Activated naive CD8-positive, alpha-beta T cell (primary cell): Measurements from ENCODE around the gene TFE3.
A peak's percentile ranks its signal among the peaks of the same experiment; 100 is the strongest.
"Not testable (repeated sequence)": the region's sequence is repeated elsewhere in the genome, so short reads cannot be mapped to it uniquely, and the experiment has no call there.

Experiments used
- H3K27ac Mint-ChIP-seq: one replicate; pipeline ENCODE4 v1.8.0; 2021; ENCODE audit warnings: mixed read lengths
- H3K27me3 Mint-ChIP-seq: one replicate; pipeline ENCODE4 v1.8.0; 2021; ENCODE audit warnings: mixed read lengths
- H3K36me3 Mint-ChIP-seq: one replicate; pipeline ENCODE4 v1.8.0; 2021; ENCODE audit warnings: mixed read lengths
- H3K4me1 Mint-ChIP-seq: one replicate; pipeline ENCODE4 v1.8.0; 2021; ENCODE audit warnings: low read depth, mixed read lengths
- H3K4me3 Mint-ChIP-seq: one replicate; pipeline ENCODE4 v1.8.0; 2021; ENCODE audit warnings: mild to moderate bottlenecking, mixed read lengths
- H3K9me3 Mint-ChIP-seq: one replicate; pipeline ENCODE4 v1.8.0; 2021; ENCODE audit warnings: low read depth, mixed read lengths

TFE3 gene

DNA sequence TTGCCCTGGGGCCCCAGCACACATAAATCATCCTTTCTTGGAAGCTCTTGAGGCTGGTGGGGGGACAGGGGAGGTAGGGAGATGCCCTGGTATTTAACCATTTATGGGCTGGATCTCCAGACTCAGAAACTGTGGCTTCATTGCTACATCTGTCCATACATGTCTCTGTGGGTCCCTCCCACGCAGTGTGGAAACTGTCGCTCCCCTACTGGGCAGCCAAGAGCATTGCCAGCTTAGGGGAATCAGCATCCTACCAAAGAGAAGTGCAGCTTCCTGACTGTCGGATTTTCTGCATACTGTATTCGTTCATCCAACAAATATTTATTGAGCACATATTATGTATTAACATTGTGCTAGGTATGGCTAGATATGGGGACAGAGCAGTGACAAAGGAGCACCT, 44.8 kb downstream of the TFE3 start:
- H3K27ac Mint-ChIP-seq, result no peak overlapping the region
- no peak overlapping the region for H3K4me3 Mint-ChIP-seq
- H3K27me3 Mint-ChIP-seq, result no peaks in the 10 kb centered on the region
- H3K36me3 Mint-ChIP-seq, result peaks cover 4% of the 10 kb centered on the region
- peaks cover 32% of the 10 kb centered on the region for H3K4me1 Mint-ChIP-seq
- no peaks in the 10 kb centered on the region for H3K9me3 Mint-ChIP-seq

DNA sequence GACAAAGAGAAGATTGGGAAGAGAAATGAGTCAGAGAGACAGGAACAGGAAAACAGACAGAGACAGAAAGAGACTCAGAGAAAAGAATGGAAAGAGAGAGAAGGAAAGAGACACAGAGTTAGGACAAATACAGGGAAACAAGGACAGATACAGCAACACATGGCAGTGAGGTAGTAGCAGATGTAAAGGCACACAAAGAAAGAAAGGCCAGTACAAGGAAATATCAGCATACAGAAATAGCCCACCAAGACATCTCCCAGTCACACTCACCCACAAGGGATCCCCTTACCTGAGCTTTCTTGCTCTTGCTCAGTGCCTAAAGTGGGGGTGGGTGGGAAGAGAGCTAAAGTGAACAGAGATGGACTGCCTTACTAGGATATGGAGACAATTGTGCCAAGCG, 45.3 kb downstream of the TFE3 start:
- H3K9me3 Mint-ChIP-seq, result no peaks in the 10 kb centered on the region
- no peak overlapping the region for H3K4me3 Mint-ChIP-seq

DNA sequence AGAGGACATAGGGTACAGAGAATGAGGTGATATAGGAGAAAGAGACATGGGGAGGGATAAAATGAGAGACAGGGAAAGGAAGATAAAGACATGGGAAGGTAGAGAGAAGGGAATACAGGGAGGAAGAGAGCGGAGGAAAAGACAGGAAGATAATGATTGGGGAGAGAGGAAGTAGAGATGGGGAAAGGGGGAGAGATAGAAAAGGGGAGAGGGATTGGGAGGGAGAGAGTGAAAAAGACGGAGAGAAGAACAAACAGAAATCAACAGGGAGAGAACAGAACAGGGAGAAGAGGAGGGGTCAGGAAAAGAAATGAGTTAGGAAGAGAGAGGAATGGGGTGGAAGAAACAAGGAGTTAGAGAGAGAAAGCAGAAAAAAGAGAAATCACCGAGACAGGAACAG, 45.7 kb downstream of the TFE3 start:
- Mint-ChIP-seq H3K4me1 (peaks cover 28% of the 10 kb centered on the region), H3K27me3 (no peaks in the 10 kb centered on the region), H3K36me3 (peaks cover 4% of the 10 kb centered on the region), H3K9me3 (no peaks in the 10 kb centered on the region), H3K27ac (peak overlapping the region; percentile 17), H3K4me3 (no peak overlapping the region)

More for the DNA sequence above, 45.3 kb downstream of the TFE3 start:
- peaks cover 4% of the 10 kb centered on the region for H3K36me3 Mint-ChIP-seq
- H3K4me1 Mint-ChIP-seq, result peaks cover 32% of the 10 kb centered on the region
- H3K27ac Mint-ChIP-seq, result no peak overlapping the region
- H3K27me3 Mint-ChIP-seq, result no peaks in the 10 kb centered on the region

DNA sequence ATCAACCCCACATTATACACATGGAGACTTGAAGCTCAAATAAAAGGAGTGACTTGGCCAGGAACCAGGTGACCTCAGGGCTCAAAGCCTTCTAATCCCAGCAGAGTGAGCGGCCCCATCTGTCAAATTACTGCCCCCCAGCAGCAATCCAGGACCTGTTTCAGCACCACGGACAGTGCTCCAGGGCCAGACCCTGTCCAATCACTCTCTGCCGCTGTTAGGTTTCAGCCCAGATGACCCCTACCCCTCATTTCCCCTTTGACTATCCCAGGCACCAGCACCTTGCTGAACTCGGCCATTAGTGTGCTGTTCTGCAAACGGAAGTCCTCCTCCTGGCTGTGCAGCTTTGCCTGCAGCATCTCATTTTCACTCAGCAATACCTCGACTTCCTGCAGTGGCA, 46.2 kb downstream of the TFE3 start:
- peaks cover 4% of the 10 kb centered on the region for H3K36me3 Mint-ChIP-seq

DNA sequence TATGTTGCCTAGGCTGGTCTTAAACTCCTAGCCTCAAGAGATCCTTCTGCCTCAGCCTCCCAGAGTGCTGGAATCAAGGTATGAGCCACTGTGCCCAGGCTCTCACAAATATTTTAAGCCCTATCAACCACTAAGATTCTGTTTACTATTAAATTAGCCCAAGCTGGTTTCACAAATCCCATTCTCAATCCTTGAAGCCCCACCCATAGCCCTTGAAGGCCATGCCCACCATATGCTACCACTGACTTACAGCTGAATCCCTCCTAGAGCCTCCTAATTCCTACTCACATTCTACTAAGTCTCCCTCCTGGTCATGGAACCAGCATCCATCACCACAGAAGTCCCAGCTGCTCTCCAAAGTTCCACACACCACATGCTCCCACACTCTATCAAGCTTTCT, 50.8 kb downstream of the TFE3 start:
- H3K4me1 Mint-ChIP-seq, result peaks cover 2% of the 10 kb centered on the region
- no peak overlapping the region for H3K4me3 Mint-ChIP-seq
- no peaks in the 10 kb centered on the region for H3K27me3 Mint-ChIP-seq
- no peak overlapping the region for H3K27ac Mint-ChIP-seq
- no peaks in the 10 kb centered on the region for H3K36me3 Mint-ChIP-seq
- H3K9me3 Mint-ChIP-seq, result no peaks in the 10 kb centered on the region

More for the DNA sequence above, 46.2 kb downstream of the TFE3 start:
- Mint-ChIP-seq H3K27ac (no peak overlapping the region), H3K9me3 (no peaks in the 10 kb centered on the region), H3K4me3 (no peak overlapping the region), H3K4me1 (peaks cover 28% of the 10 kb centered on the region), H3K27me3 (no peaks in the 10 kb centered on the region)

DNA sequence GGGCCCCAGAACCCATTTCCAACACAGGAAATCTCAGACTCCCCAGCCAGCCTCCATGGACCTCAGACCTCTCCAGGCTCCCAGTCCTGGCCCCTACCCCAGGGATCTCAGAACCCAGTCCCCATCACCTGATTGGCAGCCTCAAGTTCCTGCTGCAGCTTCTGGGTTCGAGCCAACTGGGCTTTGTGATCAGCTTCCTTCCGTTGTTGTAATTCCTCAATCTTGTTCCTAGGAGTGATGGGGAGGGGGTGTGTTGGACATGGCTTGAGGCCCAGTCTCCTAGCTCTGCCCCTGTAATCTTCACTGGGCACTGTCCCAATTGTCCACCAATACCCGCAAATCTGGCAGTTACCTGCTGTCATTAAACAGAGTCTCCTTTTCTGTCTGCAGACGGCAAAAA, 53.7 kb downstream of the TFE3 start:
- Mint-ChIP-seq H3K4me1 (no peaks in the 10 kb centered on the region), H3K9me3 (no peaks in the 10 kb centered on the region), H3K27ac (no peak overlapping the region), H3K27me3 (no peaks in the 10 kb centered on the region), H3K4me3 (no peak overlapping the region), H3K36me3 (no peaks in the 10 kb centered on the region)

DNA sequence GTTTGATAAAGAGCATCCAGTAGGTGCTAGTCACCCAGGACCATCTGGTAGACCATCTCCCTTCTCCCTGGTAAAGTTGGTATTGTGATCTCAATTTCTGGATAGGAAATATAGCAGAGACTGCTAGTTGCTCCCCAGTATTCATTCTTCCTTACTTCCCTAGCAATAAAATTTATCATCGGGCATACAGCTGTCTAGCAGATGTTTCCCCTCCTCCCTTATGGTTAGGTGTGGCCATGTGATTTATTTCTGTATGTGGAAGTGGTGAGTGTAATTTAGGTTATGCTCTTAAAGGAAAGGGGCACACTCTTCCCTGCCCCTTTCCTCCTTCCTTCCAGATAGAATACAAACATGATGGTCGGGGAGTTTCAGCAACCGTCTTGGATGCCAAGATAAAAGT, 59.3 kb downstream of the TFE3 start:
- H3K27me3 Mint-ChIP-seq, result no peaks in the 10 kb centered on the region

DNA sequence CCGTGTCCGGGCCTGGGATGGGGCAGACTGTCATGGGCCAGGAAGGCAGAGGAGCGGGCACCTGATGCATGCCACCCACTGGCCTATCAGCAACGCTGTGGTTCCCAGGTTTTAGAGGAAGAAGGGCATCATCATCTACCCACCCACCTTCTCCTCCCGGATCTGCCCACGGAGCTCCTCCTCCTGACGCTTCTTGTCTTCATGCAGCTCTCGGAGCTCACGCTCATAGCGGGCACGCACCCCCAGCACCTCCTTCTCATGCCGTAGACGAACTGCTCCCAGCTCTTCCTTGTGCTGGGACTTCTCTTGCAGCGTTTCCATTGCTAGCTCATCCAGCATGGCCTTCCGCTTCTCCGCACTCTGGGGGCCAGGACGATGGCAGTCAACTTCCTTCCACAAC, 60.1 kb downstream of the TFE3 start:
- no peak overlapping the region for H3K4me3 Mint-ChIP-seq
- no peaks in the 10 kb centered on the region for H3K9me3 Mint-ChIP-seq
- no peak overlapping the region for H3K27ac Mint-ChIP-seq
- H3K36me3 Mint-ChIP-seq, result peaks cover 2% of the 10 kb centered on the region
- no peaks in the 10 kb centered on the region for H3K4me1 Mint-ChIP-seq
- H3K27me3 Mint-ChIP-seq, result no peaks in the 10 kb centered on the region

More for the DNA sequence above, 59.3 kb downstream of the TFE3 start:
- Mint-ChIP-seq H3K36me3 (peaks cover 2% of the 10 kb centered on the region), H3K27ac (no peak overlapping the region), H3K9me3 (no peaks in the 10 kb centered on the region), H3K4me1 (no peaks in the 10 kb centered on the region), H3K4me3 (no peak overlapping the region)

DNA sequence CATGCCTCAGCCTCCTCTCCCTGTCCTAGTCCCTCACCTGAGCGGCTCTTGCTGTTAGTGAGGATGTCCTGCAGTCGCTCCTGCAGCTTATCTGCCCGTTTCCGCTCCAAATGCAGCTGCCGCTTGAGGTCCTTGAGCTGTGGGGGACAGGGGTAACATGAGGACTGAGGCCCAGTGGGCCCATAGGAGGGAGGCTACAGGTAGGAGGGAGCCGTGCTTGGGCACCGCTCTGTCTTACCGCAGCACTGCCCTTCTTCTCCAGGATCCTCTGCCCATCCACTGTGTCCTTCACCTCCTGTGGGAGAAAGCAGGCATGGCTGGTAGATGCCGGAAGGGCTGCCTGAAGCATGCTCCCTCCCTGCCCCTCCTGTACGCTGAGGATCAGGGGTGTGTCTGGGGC, 62.0 kb downstream of the TFE3 start:
- Mint-ChIP-seq H3K27ac (no peak overlapping the region), H3K4me3 (no peak overlapping the region), H3K36me3 (peaks cover 2% of the 10 kb centered on the region), H3K4me1 (no peaks in the 10 kb centered on the region), H3K27me3 (no peaks in the 10 kb centered on the region), H3K9me3 (no peaks in the 10 kb centered on the region)

DNA sequence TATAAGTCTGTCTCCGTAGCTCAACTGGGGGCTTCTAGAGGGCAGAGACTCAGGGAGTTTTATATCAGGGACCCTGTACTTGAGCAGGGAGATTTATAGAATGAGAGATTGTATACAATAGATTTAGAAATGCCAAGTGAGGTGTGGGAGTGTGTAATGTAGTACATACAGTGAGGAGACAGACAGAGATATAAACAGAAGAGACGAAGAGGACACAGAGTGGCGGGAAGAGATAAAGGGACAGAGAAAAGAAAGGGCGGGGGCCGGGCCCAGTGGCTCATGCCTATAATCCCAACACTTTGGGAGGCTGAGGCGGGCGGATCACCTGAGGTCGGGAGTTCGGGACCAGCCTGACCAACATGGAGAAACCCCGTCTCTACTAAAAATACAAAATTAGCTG, 62.8 kb downstream of the TFE3 start:
- H3K4me1 Mint-ChIP-seq, H3K27me3 Mint-ChIP-seq, H3K36me3 Mint-ChIP-seq, H3K27ac Mint-ChIP-seq, H3K4me3 Mint-ChIP-seq, H3K9me3 Mint-ChIP-seq: not testable (repeated sequence)
